HEK293 (cell line): ENCODE results near the gene PIP4K2A.

ENCODE experiments used
- CTCF ChIA-PET: fragments of 350-600 bp; formaldehyde crosslinking; extraction: SDS; loops from one replicate; lab custom pipeline; 2021; ENCODE audit warnings: antibody characterized with exemption; lab: Yijun Ruan, JAX
- POLR2A ChIA-PET: fragments of 300-600 bp; formaldehyde crosslinking; extraction: SDS; loops from one replicate; lab custom pipeline; 2020; ENCODE audit warnings: antibody characterized with exemption, inconsistent platforms; lab: Yijun Ruan, JAX
- H3K27ac ChIP-seq: fragments of 200-500 bp; sonication (Bioruptor generic); 2 replicates; pipeline ENCODE4 v1.5.1; 2014; ENCODE audit warnings: low read depth, low read length, control low read depth, inconsistent platforms; ENCODE audit errors: extremely low read depth
- H3K36me3 ChIP-seq, 2 experiments: fragments of 200-500 bp in 1 of 2; sonication (Bioruptor generic) in 1 of 2; 1 replicate in 1 of 2; 2 replicates in 1 of 2; pipeline ENCODE4 v1.5.1; 2014 to 2017; ENCODE audit warnings: inconsistent platforms in 2 of 2, low read length in 2 of 2; ENCODE audit not compliant: control insufficient read depth in 2 of 2, insufficient read depth in 1 of 2
- H3K4me1 ChIP-seq: fragments of 200-500 bp; sonication (Bioruptor generic); 2 replicates; pipeline ENCODE4 v1.5.1; 2014; ENCODE audit warnings: mild to moderate bottlenecking, low read length, inconsistent platforms; ENCODE audit not compliant: control insufficient read depth, insufficient read depth
- H3K4me3 ChIP-seq: 2 replicates; pipeline ENCODE4 v1.5.1; 2011; ENCODE audit warnings: low read depth, mild to moderate bottlenecking, control low read depth, low read length, moderate library complexity
- H3K9me3 ChIP-seq: fragments of 200-500 bp; sonication (Bioruptor generic); 2 replicates; pipeline ENCODE4 v1.5.1; 2014; ENCODE audit warnings: low read depth, low read length, inconsistent platforms; ENCODE audit not compliant: control insufficient read depth, insufficient read depth
- ATF2 ChIP-seq: fragments of 450-650 bp; formaldehyde crosslinking; IDR thresholded peaks from 2 replicates; pipeline ENCODE4 v1.5.1; 2016; ENCODE audit warnings: missing biosample characterization, missing genetic modification characterization, low read depth
- EGR2 ChIP-seq: fragments of 450-650 bp; formaldehyde crosslinking; IDR thresholded peaks from 2 replicates; pipeline ENCODE4 v1.5.1; 2016; ENCODE audit warnings: low read depth, missing biosample characterization, missing genetic modification characterization
- KLF10 ChIP-seq: fragments of 450-650 bp; IDR thresholded peaks from 2 replicates; pipeline ENCODE4 v1.5.1; 2018; ENCODE audit warnings: missing biosample characterization, mild to moderate bottlenecking, missing genetic modification characterization
- KLF17 ChIP-seq: fragments of 450-650 bp; formaldehyde crosslinking; IDR thresholded peaks from 2 replicates; pipeline ENCODE4 v1.5.1; 2016; ENCODE audit warnings: missing biosample characterization, missing genetic modification characterization
- MEIS1 ChIP-seq: sonication (generic); formaldehyde crosslinking; IDR thresholded peaks from 2 replicates; pipeline ENCODE4 v1.8.1; 2022; ENCODE audit warnings: missing genetic modification reagents, mild to moderate bottlenecking, borderline replicate concordance
- PBX3 ChIP-seq: sonication (generic); formaldehyde crosslinking; IDR thresholded peaks from 2 replicates; pipeline ENCODE4 v1.8.1; 2022; ENCODE audit warnings: mild to moderate bottlenecking, moderate library complexity, missing genetic modification reagents
- REST ChIP-seq: fragments of 450-650 bp; formaldehyde crosslinking; IDR thresholded peaks from 2 replicates; pipeline ENCODE4 v1.5.1; 2016; ENCODE audit warnings: missing biosample characterization, missing genetic modification characterization
- SCRT1 ChIP-seq: fragments of 450-650 bp; formaldehyde crosslinking; IDR thresholded peaks from 2 replicates; pipeline ENCODE4 v1.5.1; 2016; ENCODE audit warnings: missing biosample characterization, missing genetic modification characterization, borderline replicate concordance
- SCRT2 ChIP-seq: fragments of 450-650 bp; formaldehyde crosslinking; IDR thresholded peaks from 2 replicates; pipeline ENCODE4 v1.5.1; 2016; ENCODE audit warnings: missing biosample characterization, missing genetic modification characterization
- SETDB1 ChIP-seq: IDR thresholded peaks from one replicate; pipeline ENCODE4 v1.6.1; 2017; ENCODE audit warnings: mild to moderate bottlenecking, low read length, moderate library complexity, mixed read lengths; ENCODE audit not compliant: insufficient read length
- SP3 ChIP-seq: fragments of 450-650 bp; formaldehyde crosslinking; IDR thresholded peaks from 2 replicates; pipeline ENCODE4 v1.5.1; 2016; ENCODE audit warnings: missing biosample characterization, missing genetic modification characterization
- ZBTB17 ChIP-seq: fragments of 450-650 bp; formaldehyde crosslinking; IDR thresholded peaks from 2 replicates; pipeline ENCODE4 v1.5.1; 2016; ENCODE audit warnings: missing biosample characterization, missing genetic modification characterization
- ZIC2 ChIP-seq: fragments of 450-650 bp; formaldehyde crosslinking; IDR thresholded peaks from 2 replicates; pipeline ENCODE4 v1.5.1; 2016; ENCODE audit warnings: missing biosample characterization, missing genetic modification characterization
- ZNF18 ChIP-seq: fragments of 450-650 bp; formaldehyde crosslinking; IDR thresholded peaks from 2 replicates; pipeline ENCODE4 v1.5.1; 2016; ENCODE audit warnings: missing biosample characterization, missing genetic modification characterization
- ZNF184 ChIP-seq: fragments of 450-650 bp; IDR thresholded peaks from 2 replicates; pipeline ENCODE4 v1.5.1; 2018; ENCODE audit warnings: missing biosample characterization, mild to moderate bottlenecking, missing genetic modification characterization
- ZNF23 ChIP-seq: fragments of 450-650 bp; formaldehyde crosslinking; IDR thresholded peaks from 2 replicates; pipeline ENCODE4 v1.5.1; 2016; ENCODE audit warnings: missing biosample characterization, missing genetic modification characterization, borderline replicate concordance
- ZNF274 ChIP-seq, 2 experiments: fragments of 200-500 bp in 1 of 2; fragments of 450-650 bp in 1 of 2; sonication (Bioruptor generic) in 1 of 2; formaldehyde crosslinking in 1 of 2; IDR thresholded peaks; 2 replicates each; pipeline versions ENCODE4 v1.5.1 to v1.6.1; 2014 to 2016; ENCODE audit warnings: borderline replicate concordance in 1 of 2, inconsistent platforms in 1 of 2, low read length in 1 of 2, missing biosample characterization in 1 of 2, missing genetic modification characterization in 1 of 2
- ZNF473 ChIP-seq: fragments of 450-650 bp; formaldehyde crosslinking; IDR thresholded peaks from 2 replicates; pipeline ENCODE4 v1.5.1; 2017; ENCODE audit warnings: missing biosample characterization, missing genetic modification characterization
- ZNF558 ChIP-seq: fragments of 450-650 bp; formaldehyde crosslinking; IDR thresholded peaks from 2 replicates; pipeline ENCODE4 v1.5.1; 2016; ENCODE audit warnings: missing biosample characterization, missing genetic modification characterization
- ZNF624 ChIP-seq: fragments of 450-650 bp; formaldehyde crosslinking; IDR thresholded peaks from 2 replicates; pipeline ENCODE4 v1.5.1; 2017; ENCODE audit warnings: missing biosample characterization, missing genetic modification characterization
- ZNF791 ChIP-seq: fragments of 450-650 bp; formaldehyde crosslinking; IDR thresholded peaks from 2 replicates; pipeline ENCODE4 v1.5.1; 2016; ENCODE audit warnings: missing biosample characterization, missing genetic modification characterization
- ZNF837 ChIP-seq: fragments of 450-650 bp; formaldehyde crosslinking; IDR thresholded peaks from 2 replicates; pipeline ENCODE4 v1.5.1; 2016; ENCODE audit warnings: missing biosample characterization, missing genetic modification characterization
- ZXDB ChIP-seq: fragments of 450-650 bp; formaldehyde crosslinking; IDR thresholded peaks from 2 replicates; pipeline ENCODE4 v1.5.1; 2016; ENCODE audit warnings: missing biosample characterization, missing genetic modification characterization

The PIP4K2A gene

GRCh38 chr10:22638863-22639262 is 75.5 kb downstream of the PIP4K2A start (continued):
- no peak for TF ChIP-seq PBX3 (CRISPR knock-in tag)

DNA sequence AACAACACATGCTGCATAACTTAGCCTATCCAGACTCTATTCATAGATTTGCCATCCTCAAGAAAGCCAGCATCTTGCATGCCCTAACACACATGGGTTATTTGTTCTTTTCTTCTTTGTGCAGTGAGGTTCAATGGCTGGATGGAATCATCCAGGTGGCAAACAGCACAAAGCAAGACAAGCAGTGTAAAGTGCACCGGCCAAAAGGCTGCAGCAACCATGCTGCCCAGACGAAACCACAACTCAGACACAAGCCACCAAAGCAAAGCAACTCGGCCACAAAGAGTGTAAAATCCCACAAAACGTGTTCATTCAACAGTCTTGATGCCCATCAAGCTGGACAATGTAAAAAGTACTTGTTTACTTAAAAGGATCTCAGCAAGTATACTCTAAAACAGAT is 76.9 kb downstream of the PIP4K2A start:
- POLR2A ChIA-PET, result no interaction called here
- H3K4me3 ChIP-seq, result no peak overlapping the region

GRCh38 chr10:22635650-22636049 is 78.7 kb downstream of the PIP4K2A start:
- Histone ChIP-seq H3K36me3 (no peaks in the 10 kb centered on the region), H3K4me1 (peaks cover 4% of the 10 kb centered on the region), H3K9me3 (no peaks in the 10 kb centered on the region)
- ChIA-PET POLR2A (no interaction called here), CTCF (no interaction called here)
- TF ChIP-seq ZNF274 (IDR thresholded peaks at IDR 0.05; ENCODE audit: low read length) (no peak), ZNF274 (tag by site-specific recombination; IDR thresholded peaks at IDR 0.05; ENCODE audit: borderline replicate concordance) (no peak), REST (no peak), ZNF184 (tag by site-specific recombination) (no peak), SETDB1 (no peak), ZNF23 (tag by site-specific recombination) (no peak), SCRT2 (tag by site-specific recombination) (peak; percentile 90), ZBTB17 (tag by site-specific recombination) (no peak), EGR2 (no peak), SCRT1 (tag by site-specific recombination) (peak; percentile 55; the same call in 1 of the 2 replicates), ZXDB (tag by site-specific recombination) (no peak), KLF17 (no peak), ZNF791 (tag by site-specific recombination) (no peak), ATF2 (tag by site-specific recombination) (no peak), SP3 (tag by site-specific recombination) (no peak)
- TF ChIP-seq, all 188 proteins: peak for 2
- Histone ChIP-seq H3K4me3 (no peak overlapping the region), H3K27ac (no peak overlapping the region)

More for the DNA sequence above, 76.9 kb downstream of the PIP4K2A start:
- peaks cover 3% of the 10 kb centered on the region; the same call in 1 of the 2 replicates for H3K4me1 ChIP-seq
- no peaks in the 10 kb centered on the region for H3K9me3 ChIP-seq
- H3K27ac ChIP-seq, result no peak overlapping the region
- CTCF ChIA-PET, result interaction anchor here (0.6 to 0.7 kb wide), 2 partner anchors 14 to 86 kb away, joined by 3 read pairs; no protein-coding TSS in a partner anchor
- no peaks in the 10 kb centered on the region for H3K36me3 ChIP-seq
- no peak for TF ChIP-seq ZNF624 (tag by site-specific recombination)
- TF ChIP-seq ZNF18 (tag by site-specific recombination), result no peak
- TF ChIP-seq MEIS1 (CRISPR knock-in tag), result no peak
- no peak for TF ChIP-seq ZNF473
- TF ChIP-seq ZNF837 (tag by site-specific recombination), result no peak
- no peak for TF ChIP-seq ZIC2 (tag by site-specific recombination)
- TF ChIP-seq KLF10 (tag by site-specific recombination), result no peak
- no peak for TF ChIP-seq ZNF558 (tag by site-specific recombination)
